Measurements from ENCODE around the gene C1R.
"Not testable (repeated sequence)": the region's sequence is repeated elsewhere in the genome, so short reads cannot be mapped to it uniquely, and the experiment has no call there.

DNA sequence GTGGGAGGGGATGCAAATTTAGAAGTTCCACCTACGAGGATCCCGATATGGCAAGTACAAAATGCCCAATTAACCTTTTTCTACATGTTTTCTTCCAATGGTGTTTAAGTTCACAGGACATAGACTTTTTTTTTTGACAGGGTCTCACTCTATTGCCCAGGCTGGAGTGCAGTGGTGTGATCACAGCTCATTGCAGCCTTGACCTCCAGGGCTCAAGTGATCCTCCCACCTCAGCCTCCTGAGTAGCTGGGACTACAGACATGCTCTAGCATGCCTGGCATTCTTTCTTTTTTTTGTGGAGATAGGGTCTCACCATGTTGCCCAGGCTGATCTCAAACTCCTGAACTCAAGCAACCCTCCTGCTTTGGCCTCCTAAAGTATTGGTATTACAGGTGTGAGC is 36.5 kb downstream of the C1R start:
- TF ChIP-seq POLR2A (IDR thresholded peaks at IDR 0.05; ENCODE audit: low read length); GATA1 (IDR thresholded peaks at IDR 0.05; ENCODE audit: low read depth, low read length): not testable (repeated sequence)

Data from erythroblast (primary cell).